HepG2 (cell line): ENCODE measurements around the gene CDH13. TPM values are rescaled to one million over a fixed set of nuclear protein-coding genes. Genes with fewer than 3 reads are reported as not detected.

Experiments used
- ATAC-seq: fragments of 200-7000 bp; cut with Tn5 transposase; 3 replicates; pipeline ENCODE4 v1.9.1; 2020; ENCODE audit warnings: mild to moderate bottlenecking, moderate library complexity
- BruUV-seq: library from RNA; stranded (reverse); fragments of 400-500 nt; replicated peaks from 2 replicates; lab custom pipeline; 2021; lab: Mats Ljungman, UMichigan
- CTCF ChIA-PET: fragments of 300-600 bp; formaldehyde crosslinking; extraction: SDS; loops from one replicate; lab custom pipeline; 2021; ENCODE audit warnings: low total read pairs, inconsistent platforms, low intra/inter-chr PET ratio; lab: Yijun Ruan, JAX
- POLR2A ChIA-PET: fragments of 350-600 bp; sonication (Branson Sonifier 250); formaldehyde crosslinking; loops from one replicate; lab custom pipeline; 2020; ENCODE audit warnings: antibody characterized with exemption, inconsistent platforms; lab: Yijun Ruan, JAX
- DNase-seq: peaks from one replicate; pipeline ENCODE4 v3.0.0-alpha.2; 2015; ENCODE audit warnings: low spot score
- FAIRE-seq: peaks from 3 replicates; lab custom pipeline; 2011; peaks lifted over from hg19 to GRCh38; lab: Jason Lieb, UNC
- H2AFZ ChIP-seq: one replicate; pipeline ENCODE4 v1.6.1; 2011; ENCODE audit warnings: low read length, inconsistent platforms
- H3K27ac ChIP-seq: fragments of 300-600 bp; 3 replicates; pipeline ENCODE4 v1.8.0; 2011; ENCODE audit warnings: mixed run types, mild to moderate bottlenecking, mixed read lengths, low read length, inconsistent platforms; ENCODE audit not compliant: insufficient read depth; ENCODE audit errors: extremely low read length
- H3K27me3 ChIP-seq, 2 experiments: fragments of 200-600 bp in 1 of 2; 2 replicates in 1 of 2; 3 replicates in 1 of 2; pipeline versions ENCODE4 v1.6.0 to v1.8.0; 2011; ENCODE audit warnings: low read length in 2 of 2, mild to moderate bottlenecking in 2 of 2, moderate library complexity in 2 of 2, inconsistent platforms in 1 of 2; ENCODE audit not compliant: insufficient read depth in 2 of 2, control insufficient read depth in 1 of 2
- H3K36me3 ChIP-seq, 2 experiments: fragments of 200-600 bp in 1 of 2; replicated peaks in 1 of 2; 2 replicates in 1 of 2; 3 replicates in 1 of 2; pipeline versions ENCODE4 v1.5.1 to v1.8.0; 2011; ENCODE audit warnings: low read length in 2 of 2, inconsistent platforms in 1 of 2; ENCODE audit not compliant: insufficient read depth in 2 of 2, control insufficient read depth in 1 of 2
- H3K4me1 ChIP-seq: 2 replicates; pipeline ENCODE4 v1.5.1; 2012; ENCODE audit warnings: low read length, inconsistent platforms; ENCODE audit not compliant: insufficient read depth
- H3K4me2 ChIP-seq: 2 replicates; pipeline ENCODE4 v1.6.0; 2011; ENCODE audit warnings: low read depth, low read length, inconsistent platforms
- H3K4me3 ChIP-seq, 3 experiments: fragments of 200-600 bp in 1 of 3; sonication (generic), shearing (Covaris generic) in 1 of 3; replicated peaks in 1 of 3; 2 replicates each; pipeline ENCODE4 v1.5.1; 2011 to 2016; ENCODE audit warnings: low read length in 3 of 3, inconsistent platforms in 2 of 3, low read depth in 2 of 3, mild to moderate bottlenecking in 2 of 3, control low read depth in 1 of 3, mixed read lengths in 1 of 3; ENCODE audit not compliant: insufficient read depth in 1 of 3
- H3K79me2 ChIP-seq: one replicate; pipeline ENCODE4 v1.6.1; 2011; ENCODE audit warnings: low read length, inconsistent platforms; ENCODE audit not compliant: insufficient read depth
- H3K9ac ChIP-seq: 2 replicates; pipeline ENCODE4 v1.6.0; 2011; ENCODE audit warnings: mild to moderate bottlenecking, low read depth, low read length, inconsistent platforms; ENCODE audit not compliant: insufficient read depth
- H3K9me3 ChIP-seq: 2 replicates; pipeline ENCODE4 v1.5.1; 2012; ENCODE audit warnings: mild to moderate bottlenecking, low read length
- H4K20me1 ChIP-seq: 2 replicates; pipeline ENCODE4 v1.6.0; 2011; ENCODE audit warnings: inconsistent platforms, mild to moderate bottlenecking, low read length, moderate library complexity; ENCODE audit not compliant: insufficient read depth
- CREB1 ChIP-seq, 2 experiments: fragments of 450-650 bp in 1 of 2; IDR thresholded peaks; 2 replicates each; pipeline ENCODE4 v1.6.1; 2016 to 2017; ENCODE audit warnings: control low read depth in 1 of 2, mild to moderate bottlenecking in 1 of 2, missing compliant biosample characterization in 1 of 2, missing genetic modification characterization in 1 of 2
- XRCC5 ChIP-seq: fragments of 200-400 bp; formaldehyde crosslinking; optimal IDR thresholded peaks from 2 replicates; pipeline ENCODE3; 2017; ENCODE audit warnings: mild to moderate bottlenecking, low read length
- ZNF629 ChIP-seq: sonication (generic); formaldehyde crosslinking; conservative IDR thresholded peaks from 2 replicates; pipeline ENCODE4 v1.5.0; 2020; ENCODE audit warnings: missing genetic modification reagents
- WGBS: methylation state at CpG from one replicate; pipeline ENCODE4 v1.1.6; 2017; ENCODE audit warnings: low lambda C conversion rate; 5-methylcytosine and 5-hydroxymethylcytosine counted together
- in situ Hi-C: cut with HindIII; loops from 2 replicates; pipeline ENCODE4 v1.10.0; 2017; ENCODE audit warnings: low pct_unique_long_range_greater_than_20kb; ENCODE audit not compliant: extremely low pct_ligation_motif_present
- intact Hi-C: fragments of 100-400 bp; cut with micrococcal nuclease; formaldehyde crosslinking; loops from one replicate; pipeline ENCODE4 v1.10.0; 2022; ENCODE audit not compliant: unreplicated experiment
- polyA plus RNA-seq, 8 experiments: library from polyadenylated mRNA; depleted of rRNA in 3 of 8; stranded (reverse) in 7 of 8; unstranded in 1 of 8; fragments of >200 nt; fragmentation: Illumina TruSeq in 4 of 8; extraction: Trizol in 4 of 8; gene quantifications; 2 replicates each; pipeline versions ENCODE4 v1.2.1 to v1.2.3, GENCODE V29; 2011 to 2016; ENCODE audit warnings: low read depth in 4 of 8, missing spikeins in 1 of 8, mixed read lengths in 1 of 8; ENCODE audit not compliant: insufficient read depth in 1 of 8
- total RNA-seq, 5 experiments: library from RNA; depleted of rRNA; stranded (reverse); fragments of >200 nt; fragmentation: Illumina TruSeq; extraction: Trizol; gene quantifications; 2 replicates each; pipeline ENCODE4 v1.2.3, GENCODE V29; 2016; ENCODE audit warnings: low read depth in 1 of 5
- TF ChIP-seq, protein P1 (sequence below): sonication (generic); formaldehyde crosslinking; IDR thresholded peaks from 2 replicates; pipeline ENCODE4 v1.8.0; 2022; ENCODE audit warnings: missing genetic modification reagents, mild to moderate bottlenecking, moderate library complexity, borderline replicate concordance
- TF ChIP-seq, protein P2 (sequence below): sonication (generic); formaldehyde crosslinking; IDR thresholded peaks from 2 replicates; pipeline ENCODE4 v1.8.1; 2022; ENCODE audit warnings: low read depth, mild to moderate bottlenecking, missing genetic modification reagents

CDH13 gene
- total and polyA plus RNA-seq, 2 of the 13 experiments (the other 11 are each of a cell fraction or from before 2014, with no cell fraction given), result not detected

DNA sequence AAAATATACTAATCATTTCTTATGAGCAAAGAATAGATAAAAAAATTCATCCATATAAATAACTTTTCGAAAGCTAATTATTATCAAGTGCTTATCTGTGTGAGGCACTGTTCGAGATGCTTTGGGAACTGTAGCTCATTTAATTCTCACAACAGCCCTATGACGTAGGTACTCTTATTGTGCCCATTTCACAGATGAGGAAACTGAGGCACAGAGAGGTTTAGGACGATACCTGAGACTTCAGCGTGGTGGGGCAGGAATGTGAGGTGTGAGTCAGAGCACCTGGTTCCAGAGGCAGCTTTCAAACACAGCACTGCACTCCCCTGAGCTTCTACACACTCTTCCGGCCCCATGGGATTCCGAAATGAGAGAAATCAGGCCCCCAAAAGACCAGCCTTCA is 995.2 kb downstream of the CDH13 start:
- Histone ChIP-seq H3K27me3 (peaks cover 0 to 46% of the 10 kb centered on the region in 2 experiments; a peak in 4 of 5 replicates), H3K27ac (no peak overlapping the region), H4K20me1 (no peaks in the 10 kb centered on the region), H3K4me1 (no peaks in the 10 kb centered on the region), H3K9me3 (no peaks in the 10 kb centered on the region), H3K4me3 (no peak overlapping the region), H3K9ac (no peak overlapping the region), H2AFZ (no peak overlapping the region), H3K4me2 (no peak overlapping the region), H3K36me3 (no peaks in the 10 kb centered on the region), H3K79me2 (no peaks in the 10 kb centered on the region)
- POLR2A ChIA-PET, result no interaction called here
- intact Hi-C loops (no loop called here), in situ Hi-C loops (no loop called here)
- ATAC-seq, result no peak
- FAIRE-seq, result no peak
- BruUV-seq, result no TSS peak
- TF ChIP-seq XRCC5 (no peak), CREB1 (IDR thresholded peaks at IDR 0.05) (peak; percentile 57; the same call in 1 of the 2 replicates), CREB1 (CRISPR knock-in tag; IDR thresholded peaks at IDR 0.05) (no peak), ZNF629 (CRISPR knock-in tag) (peak; percentile 78)
- TF ChIP-seq, protein P1, sequence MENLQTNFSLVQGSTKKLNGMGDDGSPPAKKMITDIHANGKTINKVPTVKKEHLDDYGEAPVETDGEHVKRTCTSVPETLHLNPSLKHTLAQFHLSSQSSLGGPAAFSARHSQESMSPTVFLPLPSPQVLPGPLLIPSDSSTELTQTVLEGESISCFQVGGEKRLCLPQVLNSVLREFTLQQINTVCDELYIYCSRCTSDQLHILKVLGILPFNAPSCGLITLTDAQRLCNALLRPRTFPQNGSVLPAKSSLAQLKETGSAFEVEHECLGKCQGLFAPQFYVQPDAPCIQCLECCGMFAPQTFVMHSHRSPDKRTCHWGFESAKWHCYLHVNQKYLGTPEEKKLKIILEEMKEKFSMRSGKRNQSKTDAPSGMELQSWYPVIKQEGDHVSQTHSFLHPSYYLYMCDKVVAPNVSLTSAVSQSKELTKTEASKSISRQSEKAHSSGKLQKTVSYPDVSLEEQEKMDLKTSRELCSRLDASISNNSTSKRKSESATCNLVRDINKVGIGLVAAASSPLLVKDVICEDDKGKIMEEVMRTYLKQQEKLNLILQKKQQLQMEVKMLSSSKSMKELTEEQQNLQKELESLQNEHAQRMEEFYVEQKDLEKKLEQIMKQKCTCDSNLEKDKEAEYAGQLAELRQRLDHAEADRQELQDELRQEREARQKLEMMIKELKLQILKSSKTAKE (CRISPR knock-in tag), result no peak
- TF ChIP-seq, protein P2, sequence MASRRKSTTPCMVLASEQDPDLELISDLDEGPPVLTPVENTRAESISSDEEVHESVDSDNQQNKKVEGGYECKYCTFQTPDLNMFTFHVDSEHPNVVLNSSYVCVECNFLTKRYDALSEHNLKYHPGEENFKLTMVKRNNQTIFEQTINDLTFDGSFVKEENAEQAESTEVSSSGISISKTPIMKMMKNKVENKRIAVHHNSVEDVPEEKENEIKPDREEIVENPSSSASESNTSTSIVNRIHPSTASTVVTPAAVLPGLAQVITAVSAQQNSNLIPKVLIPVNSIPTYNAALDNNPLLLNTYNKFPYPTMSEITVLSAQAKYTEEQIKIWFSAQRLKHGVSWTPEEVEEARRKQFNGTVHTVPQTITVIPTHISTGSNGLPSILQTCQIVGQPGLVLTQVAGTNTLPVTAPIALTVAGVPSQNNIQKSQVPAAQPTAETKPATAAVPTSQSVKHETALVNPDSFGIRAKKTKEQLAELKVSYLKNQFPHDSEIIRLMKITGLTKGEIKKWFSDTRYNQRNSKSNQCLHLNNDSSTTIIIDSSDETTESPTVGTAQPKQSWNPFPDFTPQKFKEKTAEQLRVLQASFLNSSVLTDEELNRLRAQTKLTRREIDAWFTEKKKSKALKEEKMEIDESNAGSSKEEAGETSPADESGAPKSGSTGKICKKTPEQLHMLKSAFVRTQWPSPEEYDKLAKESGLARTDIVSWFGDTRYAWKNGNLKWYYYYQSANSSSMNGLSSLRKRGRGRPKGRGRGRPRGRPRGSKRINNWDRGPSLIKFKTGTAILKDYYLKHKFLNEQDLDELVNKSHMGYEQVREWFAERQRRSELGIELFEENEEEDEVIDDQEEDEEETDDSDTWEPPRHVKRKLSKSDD (CRISPR knock-in tag), result no peak
- no peak for DNase-seq
- CTCF ChIA-PET, result no interaction called here
- 10% methylated on average over 7 of the region's 7 CpGs for WGBS
